HL-60/S4 treated with phorbol 12-myristate 13-acetate at 8.2 ng/mL for 4 days and 3 days (cell line): ENCODE data around the gene EVX1.

ENCODE experiments used
- in situ Hi-C: fragments of 300-500 bp; cut with MboI; formaldehyde crosslinking; loops from 2 replicates; pipeline ENCODE4 v1.15.0; 2022; ENCODE audit warnings: low sequenced_read_pairs

Gene EVX1

GRCh38 chr7:27203964-27204594, 38.5 kb upstream of the EVX1 start:
- in situ Hi-C loops = loop anchor here (10.0 kb wide), 1 partner anchor 371 kb away; no protein-coding TSS in a partner anchor

- in situ Hi-C loops = loop anchor here (10.0 kb wide), 1 partner anchor 370 kb away; no protein-coding TSS in a partner anchor
These were observed 37.7 kb upstream of the EVX1 start for GRCh38 chr7:27204851-27205322.

GRCh38 chr7:27205325-27206280, 37.0 kb upstream of the EVX1 start:
- in situ Hi-C loops = loop anchor here (10.0 kb wide), 1 partner anchor 369 kb away; no protein-coding TSS in a partner anchor

- in situ Hi-C loops = loop anchor here (10.0 kb wide), 1 partner anchor 367 kb away; no protein-coding TSS in a partner anchor
These were observed 35.1 kb upstream of the EVX1 start for GRCh38 chr7:27207348-27207985.

- in situ Hi-C loops = loop anchor here (10.0 kb wide), 1 partner anchor 366 kb away; no protein-coding TSS in a partner anchor
These were observed 33.6 kb upstream of the EVX1 start for GRCh38 chr7:27208998-27209397.

GRCh38 chr7:27209933-27210440, 32.6 kb upstream of the EVX1 start:
- in situ Hi-C loops = loop anchor here (10.0 kb wide), 1 partner anchor 365 kb away; no protein-coding TSS in a partner anchor

GRCh38 chr7:27210441-27211083, 32.0 kb upstream of the EVX1 start:
- in situ Hi-C loops = no loop called here

- in situ Hi-C loops = no loop called here
These were observed 31.5 kb upstream of the EVX1 start for GRCh38 chr7:27211084-27211446.

- in situ Hi-C loops = no loop called here
These were observed 30.8 kb upstream of the EVX1 start for GRCh38 chr7:27211764-27212204.

GRCh38 chr7:27212497-27213432, 29.8 kb upstream of the EVX1 start:
- in situ Hi-C loops = no loop called here

- in situ Hi-C loops = no loop called here
These were observed 29.0 kb upstream of the EVX1 start for GRCh38 chr7:27213433-27214238.

- in situ Hi-C loops = no loop called here
These were observed 28.2 kb upstream of the EVX1 start for GRCh38 chr7:27214239-27214950.

- in situ Hi-C loops = no loop called here
These were observed 27.2 kb upstream of the EVX1 start for GRCh38 chr7:27215356-27215755.

GRCh38 chr7:27217951-27218350, 24.7 kb upstream of the EVX1 start:
- in situ Hi-C loops = no loop called here

GRCh38 chr7:27219821-27220220, 22.8 kb upstream of the EVX1 start:
- in situ Hi-C loops = no loop called here

- in situ Hi-C loops = no loop called here
These were observed 22.1 kb upstream of the EVX1 start for GRCh38 chr7:27220440-27220955.

- in situ Hi-C loops = no loop called here
These were observed 21.3 kb upstream of the EVX1 start for GRCh38 chr7:27221201-27221797.
